GM18868 (cell line): ENCODE data around the gene NLRP6.
A peak's percentile ranks its signal among the peaks of the same experiment; 100 is the strongest.
"Not testable (repeated sequence)": the region's sequence is repeated elsewhere in the genome, so short reads cannot be mapped to it uniquely, and the experiment has no call there.

Experiments used
- ATAC-seq: cut with Tn5 transposase; IDR thresholded peaks from one replicate; pipeline ENCODE4 v1.9.1; 2021; ENCODE audit warnings: mild to moderate bottlenecking, moderate library complexity; ENCODE audit not compliant: unreplicated experiment

The NLRP6 gene

DNA sequence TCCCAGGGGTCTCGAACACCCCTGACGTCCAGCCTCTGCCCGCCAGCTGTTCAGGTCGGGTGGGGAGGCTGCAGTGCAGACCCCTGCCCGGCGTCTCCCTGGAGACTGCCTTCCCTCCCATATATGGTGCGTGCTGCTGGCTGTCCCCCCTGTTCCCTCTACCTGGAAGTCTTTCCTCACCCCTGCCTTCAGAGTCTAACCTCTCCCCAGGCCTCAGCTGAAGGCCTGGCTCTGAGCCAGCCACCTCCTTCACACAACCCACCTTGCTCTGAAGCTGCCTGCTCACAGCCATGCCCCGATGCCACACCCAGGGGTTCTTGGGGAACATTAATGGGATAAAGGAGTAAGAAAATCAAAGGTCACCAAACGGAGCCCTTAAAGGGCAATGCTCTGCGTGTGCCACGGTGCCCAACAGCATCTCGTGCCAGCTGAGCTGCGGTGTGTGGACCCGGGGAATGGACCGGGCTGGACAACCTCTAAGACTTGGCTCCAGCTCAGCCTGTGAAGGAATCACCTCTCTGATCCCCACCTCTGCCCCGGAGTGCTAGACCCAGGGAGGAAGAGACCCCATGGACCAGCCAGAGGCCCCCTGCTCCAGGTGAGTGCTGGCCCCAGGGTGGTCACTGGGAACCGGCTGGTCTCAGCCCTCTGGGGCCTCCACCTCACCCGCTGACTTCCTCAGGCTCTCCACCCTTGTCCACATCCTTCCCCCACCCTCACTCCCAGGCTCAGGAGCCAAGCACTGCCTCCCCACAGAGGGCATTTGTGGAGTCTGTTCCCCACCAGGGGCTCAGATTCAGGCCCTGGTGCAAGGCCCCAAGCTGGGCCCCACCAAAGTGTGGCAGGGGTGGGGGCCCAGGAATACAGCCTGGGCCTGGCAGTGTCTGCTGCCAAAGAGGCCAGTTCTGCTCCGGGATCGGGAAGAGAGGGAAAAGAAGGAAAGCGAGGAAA is at the start of gene NLRP6:
TSS of gene NLRP6 (plus strand) at position 407 of the 951 bp plus-strand sequence. CDS start at position 570, 163 bp downstream.
- no peak for ATAC-seq

DNA sequence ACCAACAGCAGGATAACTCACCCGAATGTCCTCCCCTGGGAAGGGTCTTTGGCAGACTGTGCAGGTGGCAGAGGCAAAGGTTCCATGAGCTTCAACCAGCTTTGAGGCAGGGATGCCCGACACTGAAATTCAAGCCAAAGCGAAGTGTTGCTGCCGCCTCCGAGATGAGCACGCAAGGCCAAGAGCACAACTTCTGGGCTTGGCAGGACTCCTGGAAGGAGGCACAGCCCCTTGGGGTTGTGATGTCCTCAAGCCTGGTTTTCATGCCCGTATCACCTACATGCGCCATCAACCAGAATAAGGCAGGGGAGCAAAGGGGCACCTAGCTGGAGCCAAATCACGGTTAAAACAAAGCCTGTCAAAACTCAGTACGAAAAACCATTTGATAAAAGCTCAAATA is 47.8 kb upstream of the NLRP6 start:
- no peak for ATAC-seq

DNA sequence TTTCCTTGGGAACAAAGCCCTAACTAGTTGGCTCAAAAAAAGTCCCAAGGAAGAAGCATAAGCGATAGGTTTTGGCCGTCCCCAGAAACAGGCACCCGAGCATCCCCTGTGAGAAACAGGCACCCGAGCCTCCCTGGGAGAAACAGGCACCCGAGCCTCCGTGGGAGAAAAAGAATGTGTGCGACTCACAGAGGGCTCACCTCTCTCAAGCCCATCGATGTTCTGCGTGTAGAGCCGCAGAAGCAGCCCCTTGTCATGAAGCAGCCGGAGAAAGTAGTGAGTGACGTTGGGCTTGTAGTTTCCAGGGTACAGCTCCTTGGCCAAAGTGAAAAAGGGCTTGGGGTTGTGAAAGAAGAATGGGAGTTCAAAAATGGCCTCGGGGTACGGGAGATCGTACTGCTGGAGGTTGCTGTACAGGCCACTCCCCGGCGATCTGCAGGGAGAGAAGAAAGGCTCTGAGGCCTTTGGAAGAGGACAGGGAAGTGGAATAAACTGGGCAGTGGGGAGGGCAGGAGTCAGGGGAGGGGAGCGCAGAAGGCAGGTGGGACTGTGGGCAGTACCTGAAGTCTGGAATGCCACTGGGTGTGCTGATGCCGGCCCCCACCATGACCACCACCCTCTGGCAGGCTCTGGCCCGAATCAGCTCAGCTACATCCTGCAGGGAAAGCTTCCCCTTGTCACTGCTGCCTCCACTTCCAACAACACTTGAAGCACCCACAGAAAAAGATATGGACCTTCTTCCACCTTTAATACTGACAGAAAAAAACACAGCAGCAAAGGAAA is 45.2 kb upstream of the NLRP6 start:
- ATAC-seq, result no peak

DNA sequence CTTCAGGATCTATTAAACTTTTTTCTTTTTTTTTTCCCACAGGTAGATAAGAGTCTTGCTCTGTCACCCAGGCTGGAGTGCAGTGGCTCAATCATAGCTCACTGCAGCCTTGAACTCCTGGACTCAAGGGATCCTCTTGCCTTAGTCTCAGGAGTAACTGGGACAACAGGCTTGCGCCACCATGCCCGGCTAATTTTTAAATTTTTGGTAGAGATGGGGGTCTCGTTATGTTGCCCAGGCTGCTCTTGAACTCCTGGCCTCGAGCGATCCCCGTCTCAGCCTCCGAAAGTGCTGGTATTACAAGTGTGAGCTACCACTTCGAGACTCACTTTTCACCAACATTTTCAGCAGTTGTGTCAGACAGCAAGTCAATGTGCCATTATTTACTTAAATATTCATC is 43.0 kb upstream of the NLRP6 start:
- no peak for ATAC-seq

DNA sequence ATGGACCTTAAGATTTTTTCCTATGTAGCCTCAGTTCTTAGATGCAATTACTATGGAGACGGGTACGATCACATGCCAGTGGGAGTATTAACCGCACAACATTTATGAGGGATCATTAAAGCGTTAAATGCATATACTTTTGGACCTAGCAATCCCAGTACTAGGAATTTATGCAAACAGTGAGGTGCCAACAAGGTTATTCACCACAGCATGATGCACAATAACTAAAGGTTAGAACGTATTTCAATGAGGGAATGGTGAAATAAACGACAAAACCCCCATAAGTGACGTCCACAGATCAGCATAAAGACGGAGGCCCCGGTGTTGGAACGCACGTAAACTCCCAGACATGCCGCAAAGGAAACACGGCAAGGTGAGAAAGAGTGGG is 42.6 kb upstream of the NLRP6 start:
- ATAC-seq, result peak; percentile 16

DNA sequence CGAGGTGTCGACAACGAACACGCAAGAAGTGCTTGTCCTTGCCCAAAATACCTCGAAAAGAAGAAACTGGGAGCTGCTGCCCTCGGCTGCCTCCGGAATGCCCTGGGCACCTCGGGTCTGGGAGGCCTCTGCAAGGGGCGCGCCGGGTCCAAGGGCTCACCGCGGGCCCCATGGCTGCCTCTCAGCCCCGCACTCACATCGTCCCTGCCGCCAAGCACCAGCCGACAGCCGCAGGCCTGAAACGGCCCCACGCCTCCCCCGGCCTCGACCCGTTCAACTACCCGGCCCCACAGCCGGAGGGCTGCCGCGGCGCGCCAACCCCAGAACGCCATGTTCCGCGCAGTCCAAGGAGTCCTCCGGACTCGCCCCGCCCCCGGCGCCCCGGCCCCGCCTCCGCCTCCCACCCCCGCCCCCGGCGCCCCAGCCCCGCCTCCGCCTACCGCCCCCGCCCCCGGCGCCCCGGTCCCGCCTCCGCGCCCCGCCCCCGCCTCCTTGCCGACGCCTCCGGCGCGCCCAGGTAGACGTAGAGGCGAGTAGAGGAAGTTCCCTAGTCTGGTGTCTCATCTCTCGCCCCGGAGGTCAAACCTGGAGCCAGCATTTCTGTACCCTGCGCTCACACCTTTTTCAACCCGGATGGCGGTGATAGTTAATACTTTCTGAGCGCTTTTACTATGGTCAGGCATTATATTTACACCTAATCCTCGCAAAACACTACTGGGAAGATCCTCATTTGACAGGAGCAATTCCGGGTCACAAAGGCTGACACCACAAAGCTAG is 42.0 kb upstream of the NLRP6 start, which contains the start of gene SIRT3:
TSS of gene SIRT3 (minus strand) at position 346 of the 777 bp plus-strand sequence. CDS start at position 332, 14 bp downstream.
- ATAC-seq, result peak; percentile 64

DNA sequence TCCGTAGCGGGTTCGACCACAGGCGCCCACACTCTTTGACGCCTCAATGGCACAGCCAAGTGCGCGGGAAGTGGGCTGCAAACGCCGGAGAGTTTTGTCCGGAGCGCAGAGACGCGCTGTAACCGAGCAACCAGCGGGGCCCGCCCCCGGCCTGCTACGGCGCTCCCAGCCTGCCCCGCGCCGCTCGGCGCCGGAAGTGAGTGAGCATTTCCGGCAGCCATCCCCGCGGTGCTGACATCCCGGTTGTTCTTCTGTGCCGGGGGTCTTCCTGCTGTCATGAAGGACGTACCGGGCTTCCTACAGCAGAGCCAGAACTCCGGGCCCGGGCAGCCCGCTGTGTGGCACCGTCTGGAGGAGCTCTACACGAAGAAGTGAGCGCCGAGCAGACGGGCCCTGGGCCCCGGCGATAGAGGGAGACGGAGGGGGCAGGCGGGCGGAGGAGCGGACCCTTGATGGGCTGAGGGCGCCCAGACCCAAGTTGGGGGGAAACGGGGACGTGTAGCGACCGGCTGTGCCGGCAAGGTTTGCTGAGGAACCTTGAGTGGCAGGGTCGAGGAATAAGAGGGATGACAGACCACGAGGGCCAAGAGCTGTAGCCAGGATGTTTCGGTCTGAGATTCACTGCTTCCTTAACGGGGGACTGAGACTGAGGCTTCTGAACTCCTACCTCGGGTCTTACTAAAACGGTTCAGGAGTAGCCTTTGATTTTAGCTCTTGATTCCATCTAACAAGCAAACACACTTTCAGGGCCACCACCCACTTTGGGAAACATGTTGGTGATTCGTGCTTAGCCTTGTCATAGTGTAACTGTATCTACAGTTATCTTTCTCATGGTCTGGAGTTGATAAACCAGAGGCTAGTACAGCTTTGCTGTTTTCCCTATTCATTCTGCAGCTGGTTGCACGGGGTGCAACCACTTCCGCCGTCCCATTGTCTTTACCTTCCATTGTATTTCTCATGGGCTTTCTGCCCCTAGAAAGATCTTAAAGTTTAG is 41.1 kb upstream of the NLRP6 start, which contains the start of gene PSMD13:
TSS of gene PSMD13 (plus strand) at position 203 of the 994 bp plus-strand sequence. CDS start at position 277, 74 bp downstream.
- ATAC-seq, result peak; percentile 84

DNA sequence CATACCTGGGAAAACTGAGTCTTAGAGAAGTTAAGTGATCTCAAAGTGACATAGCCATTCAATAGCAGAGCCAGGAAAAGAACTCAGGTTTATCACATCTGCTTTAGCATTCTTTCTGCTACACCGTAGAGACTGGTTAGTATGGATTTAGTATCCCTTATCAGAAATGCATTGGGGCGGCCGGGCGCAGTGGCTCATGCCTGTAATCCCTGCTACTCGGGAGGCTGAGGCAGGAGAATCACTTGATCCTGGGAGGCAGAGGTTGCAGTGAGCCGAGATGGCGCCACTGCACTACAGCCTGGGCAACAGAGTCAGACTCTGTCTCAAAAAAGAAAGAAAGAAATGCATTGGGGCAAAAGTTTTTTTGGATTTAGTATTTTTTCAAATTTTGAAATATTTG is 39.9 kb upstream of the NLRP6 start:
- not testable (repeated sequence) for ATAC-seq

DNA sequence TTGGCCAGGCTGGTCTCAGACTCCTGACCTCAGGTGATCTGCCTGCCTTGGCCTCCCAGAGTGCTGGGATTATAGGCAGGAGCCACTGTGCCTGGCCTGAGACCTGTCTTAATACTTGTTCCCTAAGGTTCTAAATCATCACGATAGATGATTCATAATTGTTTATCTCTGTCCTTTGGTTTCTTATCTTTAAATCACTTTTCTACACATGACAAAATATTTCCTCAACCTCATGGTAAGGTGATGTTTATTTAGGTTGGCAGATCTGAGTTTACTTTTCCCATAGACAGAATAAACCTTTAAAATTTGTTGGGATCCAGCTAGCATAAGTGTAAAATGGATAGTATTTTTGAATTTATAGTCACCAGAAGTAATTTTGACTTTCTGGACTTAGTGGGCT is 37.9 kb upstream of the NLRP6 start:
- ATAC-seq, result no peak

DNA sequence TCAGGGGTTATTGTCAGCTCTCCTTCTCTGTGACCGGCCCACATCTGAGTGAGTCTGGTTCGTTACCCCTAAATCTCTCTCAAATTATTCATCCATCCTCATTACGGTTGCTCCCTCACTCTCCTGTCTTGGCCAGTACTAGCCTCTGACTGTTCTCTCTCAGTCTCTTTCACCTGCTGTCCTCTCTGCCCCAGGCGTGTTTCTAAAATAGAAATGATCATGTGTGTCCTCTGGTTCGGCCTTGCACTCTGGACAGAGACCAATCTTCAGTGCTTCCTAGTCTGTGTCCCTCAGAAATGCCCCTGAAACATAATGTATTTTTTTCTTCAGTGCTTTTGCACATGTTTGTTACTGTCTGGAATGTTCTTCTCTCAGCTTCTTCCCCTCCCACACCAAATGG is 36.6 kb upstream of the NLRP6 start:
- ATAC-seq, result no peak

DNA sequence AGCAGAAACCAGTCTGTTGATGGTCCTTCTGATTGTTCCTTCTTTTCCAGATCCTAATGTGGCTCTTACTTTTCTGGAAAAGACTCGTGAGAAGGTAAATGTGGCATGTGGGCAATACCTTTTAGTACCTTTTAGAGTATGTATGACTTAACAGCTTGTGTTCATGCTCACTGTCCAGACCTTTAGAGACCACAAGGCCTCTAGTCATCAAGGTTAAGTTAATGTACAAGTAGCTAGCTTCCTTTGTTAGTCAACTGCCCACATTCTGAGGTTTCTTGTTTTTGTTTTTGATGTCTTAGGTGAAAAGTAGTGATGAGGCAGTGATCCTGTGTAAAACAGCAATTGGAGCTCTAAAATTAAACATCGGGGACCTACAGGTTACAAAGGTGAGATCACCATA is 33.8 kb upstream of the NLRP6 start:
- ATAC-seq, result no peak

DNA sequence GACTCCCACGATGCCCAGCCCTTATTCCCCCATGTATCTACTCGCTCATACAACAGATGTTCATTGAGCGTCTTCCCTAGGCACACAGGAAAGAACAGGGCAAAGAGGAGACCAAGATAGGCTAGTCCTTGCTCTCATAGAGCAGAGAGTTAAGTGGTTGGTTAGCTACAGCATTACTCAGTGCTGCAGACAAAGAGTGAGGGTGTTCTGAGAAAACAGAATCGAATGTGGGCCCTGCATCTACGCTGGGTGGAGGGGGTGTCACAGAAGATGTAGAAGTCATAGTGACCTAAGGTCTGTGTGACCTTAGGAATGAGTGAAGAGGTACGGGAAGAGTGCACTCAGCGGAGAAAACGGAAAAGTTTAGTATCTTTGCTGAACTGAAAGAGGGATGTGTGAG is 29.1 kb upstream of the NLRP6 start:
- no peak for ATAC-seq

DNA sequence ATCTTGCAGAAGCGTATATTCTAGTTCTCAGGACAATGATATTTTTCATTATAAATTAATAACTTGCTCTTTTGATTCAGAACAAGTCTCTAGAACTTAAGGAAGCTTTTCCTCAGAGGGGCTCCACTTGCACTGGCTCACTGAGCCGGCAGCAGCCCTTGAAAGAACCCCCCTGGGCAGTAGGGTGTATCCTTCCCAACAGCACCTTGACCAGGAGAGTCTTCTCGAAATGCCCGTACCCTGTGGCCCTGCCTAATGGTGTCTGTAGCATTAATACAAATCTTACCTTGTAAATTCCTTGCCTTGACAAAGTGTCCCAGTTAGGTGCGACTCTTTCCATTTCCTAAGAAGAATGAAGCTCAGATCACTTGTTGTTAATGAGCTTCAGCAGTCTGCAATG is 27.9 kb upstream of the NLRP6 start:
- no peak for ATAC-seq

DNA sequence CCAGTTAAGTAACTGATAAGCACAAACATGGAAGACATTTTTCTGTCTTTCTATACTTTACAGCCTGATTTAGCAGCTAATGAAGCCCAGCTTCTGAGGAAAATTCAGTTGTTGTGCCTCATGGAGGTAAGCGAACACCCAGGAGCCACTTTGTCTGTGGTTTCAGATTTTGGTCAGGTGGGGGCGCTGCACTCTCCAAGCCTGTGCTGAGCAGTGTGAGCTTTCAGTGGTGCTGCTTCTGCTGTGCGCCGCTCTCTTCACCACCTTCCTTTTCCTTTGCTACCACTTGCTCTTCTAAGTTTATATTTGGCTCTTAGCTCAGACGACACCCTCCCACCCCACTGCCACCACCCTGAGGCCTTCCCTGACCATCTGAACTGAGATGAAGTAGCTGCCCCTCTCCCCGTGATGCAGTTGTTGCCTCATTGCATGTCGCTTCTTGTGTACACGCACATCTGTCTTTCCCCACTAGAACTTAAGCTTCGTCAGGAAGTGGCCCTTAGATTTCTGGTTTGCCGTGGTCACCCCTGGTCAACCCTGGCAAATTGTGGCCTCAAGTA is 27.4 kb upstream of the NLRP6 start:
- no peak for ATAC-seq

DNA sequence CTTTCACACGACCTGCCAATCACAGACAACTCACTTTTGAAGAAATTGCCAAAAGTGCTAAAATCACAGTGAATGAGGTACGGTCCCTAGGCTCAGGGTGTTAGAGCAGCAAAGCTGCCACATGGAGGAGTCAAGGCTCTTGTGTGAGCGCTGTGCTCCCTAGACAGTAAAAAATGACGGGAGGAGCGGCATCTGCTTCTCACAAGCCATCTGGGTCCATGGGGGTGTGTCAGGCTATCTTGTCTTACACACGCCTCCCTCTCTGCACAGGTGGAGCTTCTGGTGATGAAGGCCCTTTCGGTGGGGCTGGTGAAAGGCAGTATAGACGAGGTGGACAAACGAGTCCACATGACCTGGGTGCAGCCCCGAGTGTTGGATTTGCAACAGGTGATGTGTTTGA is 26.7 kb upstream of the NLRP6 start:
- ATAC-seq, result no peak

DNA sequence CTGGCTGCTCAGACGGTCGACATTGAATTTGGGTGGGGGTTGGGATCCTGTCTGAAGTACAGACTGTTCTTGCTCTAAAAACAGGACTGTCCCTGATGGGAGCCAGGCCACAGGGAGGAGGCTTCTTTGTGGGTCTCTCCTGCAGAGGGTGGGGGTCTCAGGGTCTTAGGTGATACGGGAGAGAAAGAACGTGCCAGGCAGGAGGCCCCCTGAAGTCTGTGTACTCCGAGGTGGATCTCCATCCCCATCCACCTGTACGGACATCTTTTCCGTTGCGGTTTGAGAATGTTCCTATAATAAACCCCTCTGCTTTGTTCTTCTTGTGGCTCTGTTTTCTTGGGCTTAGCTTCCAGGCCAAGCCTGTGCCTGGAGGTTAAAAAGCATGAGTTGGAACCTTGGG is 25.5 kb upstream of the NLRP6 start:
- no peak for ATAC-seq

DNA sequence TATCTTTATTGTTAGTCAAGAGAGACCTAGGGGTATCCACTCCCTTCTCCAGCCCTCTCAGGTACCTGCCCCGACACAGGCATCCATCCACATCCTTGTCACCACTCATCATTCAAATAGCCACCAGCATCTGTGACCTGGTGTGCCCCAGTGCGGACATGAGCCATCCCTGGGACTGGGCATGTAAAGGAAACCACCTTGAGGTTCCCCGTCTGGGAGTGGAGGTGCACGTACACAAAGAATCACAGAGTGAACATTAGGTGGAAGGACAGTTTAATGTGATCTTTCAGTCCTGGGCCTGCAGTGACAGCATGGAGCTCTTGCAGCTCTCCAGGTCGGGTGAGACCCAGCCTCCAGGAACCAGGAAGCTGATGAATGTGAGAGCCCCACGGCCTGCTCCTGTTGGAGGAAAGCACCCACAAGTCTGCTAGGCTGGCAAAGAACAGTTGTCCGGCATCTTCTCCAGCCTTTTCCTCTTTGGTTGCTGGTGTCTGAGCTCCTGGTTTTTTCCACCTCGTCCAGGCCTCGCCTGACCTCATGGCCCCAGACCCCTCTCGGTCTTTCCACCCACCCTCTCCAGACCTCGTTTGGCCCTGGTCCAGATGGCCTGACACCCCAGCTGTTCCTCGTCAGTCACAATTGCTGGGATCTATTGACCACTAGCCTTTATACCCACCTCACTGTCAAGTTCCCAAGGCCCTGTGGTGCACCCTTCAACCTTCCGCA is 24.9 kb upstream of the NLRP6 start:
- ATAC-seq, result no peak

DNA sequence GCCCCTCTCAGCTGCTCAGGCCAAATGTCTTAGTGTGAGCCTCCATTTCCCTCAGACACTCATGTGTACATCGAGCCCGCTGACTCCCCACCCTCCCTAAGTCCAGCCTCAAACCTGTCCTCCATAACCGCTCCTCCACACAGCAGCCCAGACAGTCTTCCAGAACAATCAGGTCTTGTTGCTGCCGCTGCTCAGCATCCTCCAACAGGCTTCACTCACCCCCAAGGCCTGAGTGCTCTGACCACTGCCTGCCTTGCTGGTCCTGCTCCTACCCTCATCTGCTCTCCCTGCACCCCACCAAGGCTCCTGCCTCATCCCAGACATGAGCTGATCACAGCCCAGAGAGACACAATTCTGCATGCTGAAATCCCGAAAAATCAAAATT is 24.3 kb upstream of the NLRP6 start:
- no peak for ATAC-seq

DNA sequence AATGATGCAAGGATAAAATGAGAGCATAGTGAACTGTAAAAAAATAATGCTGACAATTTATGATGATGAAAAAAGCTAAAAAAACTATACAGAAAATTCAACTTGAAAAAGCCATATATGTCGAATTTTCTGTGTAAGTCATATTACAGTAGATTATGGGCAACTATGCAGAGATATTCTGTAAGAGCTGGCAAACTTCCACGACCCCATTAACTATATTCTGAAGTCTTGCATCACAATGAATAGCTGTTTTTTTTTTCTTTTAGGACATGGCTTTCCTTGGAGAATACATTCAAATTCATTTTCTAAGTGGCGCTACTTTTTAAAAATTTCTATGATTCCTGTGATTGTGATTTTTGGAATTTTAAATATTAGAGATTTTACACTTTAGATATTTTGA is 23.0 kb upstream of the NLRP6 start:
- ATAC-seq, result no peak
